Measurements from ENCODE around the gene CAMTA1.
A peak's percentile ranks its signal among the peaks of the same experiment; 100 is the strongest.
"Not testable (repeated sequence)": the region's sequence is repeated elsewhere in the genome, so short reads cannot be mapped to it uniquely, and the experiment has no call there.

The CAMTA1 gene

GRCh38 chr1:6810146-6810734 is 25.0 kb downstream of the CAMTA1 start:
- not testable (repeated sequence) for ATAC-seq, DNase-seq

- DNase-seq (no peak), ATAC-seq (no peak)
Measured at GRCh38 chr1:6811583-6811982, 26.3 kb downstream of the CAMTA1 start.

DNA sequence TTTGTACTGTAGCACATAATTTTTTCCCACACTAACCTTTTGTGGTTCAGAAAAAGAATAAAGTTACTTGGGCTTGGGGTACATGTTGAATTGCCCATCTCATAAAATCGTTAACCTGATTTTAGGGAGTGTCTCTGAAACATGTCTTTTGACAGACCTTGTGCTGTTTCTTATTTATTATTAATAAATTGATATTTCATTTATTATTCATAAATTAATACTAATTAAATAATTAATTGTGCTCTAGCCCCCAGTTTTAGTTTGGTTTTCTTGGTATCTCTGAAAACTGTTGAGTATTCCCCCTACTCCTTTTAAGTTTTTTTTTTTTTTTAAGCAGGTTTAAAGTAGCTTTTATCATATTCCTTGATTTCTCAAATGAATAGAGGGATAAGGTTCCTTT is 27.9 kb downstream of the CAMTA1 start:
- ATAC-seq (no peak), DNase-seq (no peak)

DNA sequence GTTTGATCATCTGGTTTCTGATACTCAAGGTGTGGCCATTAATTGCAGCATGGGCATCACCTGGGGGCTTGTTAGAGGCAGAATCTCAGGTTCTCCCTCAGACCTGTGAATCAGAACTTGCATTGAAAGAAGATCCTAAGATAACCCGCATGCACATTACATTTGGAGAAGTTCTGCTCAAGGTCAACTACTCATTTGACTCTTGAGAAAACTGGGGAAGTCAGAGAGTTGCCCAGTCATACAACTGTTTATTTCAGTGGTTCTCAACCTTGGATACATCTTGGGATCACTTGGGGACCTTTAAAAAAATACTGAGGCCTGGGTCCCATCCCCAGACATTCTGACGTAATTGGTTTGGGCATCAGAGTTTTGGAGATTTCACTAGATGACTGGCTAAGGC is 30.5 kb downstream of the CAMTA1 start:
- no peak for DNase-seq
- ATAC-seq = no peak

DNA sequence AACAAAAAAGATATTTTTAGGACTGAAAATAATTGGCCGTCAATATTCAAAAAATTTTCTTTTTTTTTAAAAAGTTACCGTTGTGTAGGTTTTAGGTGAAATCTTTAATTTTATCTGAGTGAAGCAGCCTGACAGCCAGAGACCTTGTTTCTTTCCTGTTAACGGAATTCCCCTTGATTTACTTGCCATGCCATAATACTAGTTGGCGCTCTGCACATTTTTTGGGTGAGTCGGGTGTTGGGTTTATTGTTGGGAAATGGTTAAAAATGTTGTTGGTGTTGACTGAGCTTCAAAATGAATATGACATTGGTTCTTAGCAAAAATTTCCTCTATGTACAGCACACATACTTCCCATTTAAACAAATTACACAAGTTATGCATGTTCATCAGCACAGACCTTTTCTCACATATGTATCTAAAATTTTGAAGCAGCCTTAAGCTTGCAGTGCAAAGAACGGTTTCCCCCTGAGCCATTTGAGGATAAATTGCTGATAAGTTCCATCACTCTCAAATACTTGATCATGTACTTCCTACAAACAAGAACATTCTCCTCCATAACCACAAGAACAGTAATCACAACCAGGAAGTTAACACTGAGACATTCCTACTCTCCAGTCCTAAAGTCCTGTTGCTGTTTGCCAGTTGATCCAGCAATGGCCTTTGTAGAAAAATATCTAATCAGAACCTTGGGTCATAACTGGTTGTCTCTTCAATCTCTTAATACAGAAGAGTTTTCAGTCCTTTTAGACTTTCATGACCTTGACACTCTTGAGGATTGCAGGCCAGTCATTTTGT is 34.2 kb downstream of the CAMTA1 start:
- ATAC-seq = no peak

DNA sequence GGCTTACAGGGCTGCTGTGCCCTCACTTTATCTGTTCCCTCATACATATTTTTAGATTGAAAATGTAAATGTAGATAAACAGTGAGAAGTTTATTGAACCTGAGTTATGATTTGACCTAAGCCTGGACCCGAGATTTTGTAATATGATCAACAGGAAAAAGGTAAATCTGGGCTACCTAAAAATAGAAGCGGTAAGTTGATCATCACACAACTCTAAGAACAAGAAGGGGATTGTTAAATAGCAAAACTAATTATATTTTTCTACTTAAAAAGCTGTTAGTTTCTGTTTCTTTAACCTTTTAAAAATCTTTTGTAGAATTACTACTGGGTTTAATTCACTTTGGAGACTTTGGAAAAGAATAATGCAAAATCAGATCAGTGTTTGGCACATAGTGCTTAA is 35.6 kb downstream of the CAMTA1 start:
- DNase-seq (no peak), ATAC-seq (no peak)

More for the DNA sequence above, 34.2 kb downstream of the CAMTA1 start:
- no peak for DNase-seq

- DNase-seq (no peak), ATAC-seq (peak; percentile 69)
Measured at GRCh38 chr1:6822530-6823359, 37.5 kb downstream of the CAMTA1 start.

DNA sequence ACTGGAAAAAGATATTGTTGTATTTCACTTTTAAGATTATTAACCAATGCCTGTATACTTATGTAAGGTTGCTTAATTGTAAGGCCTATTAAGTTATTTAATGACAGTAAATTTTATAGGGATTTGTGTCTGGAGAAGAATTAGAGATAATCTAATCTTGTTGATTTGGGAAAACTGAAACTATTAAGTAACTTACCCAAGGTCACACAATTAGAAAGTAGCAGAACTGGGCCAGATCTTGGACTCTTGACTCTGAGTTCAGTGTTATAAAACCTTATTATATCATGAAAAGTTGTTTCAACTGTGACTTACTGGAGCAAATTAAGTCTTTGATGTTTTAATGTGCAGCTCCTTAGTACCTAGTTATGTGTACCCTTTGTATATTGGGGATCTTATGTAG is 38.5 kb downstream of the CAMTA1 start:
- no peak for DNase-seq
- no peak for ATAC-seq

- ATAC-seq = no peak
- DNase-seq = no peak
Measured at GRCh38 chr1:6824665-6825368, 39.6 kb downstream of the CAMTA1 start.

DNA sequence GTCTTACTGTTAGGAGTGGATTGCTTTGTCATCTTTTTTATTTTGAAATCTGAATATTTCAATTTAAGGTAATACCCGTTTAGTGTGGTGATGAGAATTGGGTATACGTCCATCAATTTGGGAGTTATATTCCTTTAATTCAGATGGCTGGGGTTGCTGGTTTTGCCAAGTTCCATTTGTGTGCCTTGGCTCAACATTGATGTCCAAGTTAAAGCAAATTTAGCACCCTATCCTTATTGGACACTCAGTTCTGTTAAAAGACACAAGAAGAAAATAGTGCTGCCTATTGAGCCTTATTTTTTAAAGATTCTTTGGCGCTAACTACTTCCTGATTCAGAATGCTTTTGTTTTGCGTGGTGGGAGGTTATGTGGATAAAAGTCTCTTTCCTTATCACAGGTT is 40.6 kb downstream of the CAMTA1 start:
- no peak for DNase-seq
- ATAC-seq = no peak

DNA sequence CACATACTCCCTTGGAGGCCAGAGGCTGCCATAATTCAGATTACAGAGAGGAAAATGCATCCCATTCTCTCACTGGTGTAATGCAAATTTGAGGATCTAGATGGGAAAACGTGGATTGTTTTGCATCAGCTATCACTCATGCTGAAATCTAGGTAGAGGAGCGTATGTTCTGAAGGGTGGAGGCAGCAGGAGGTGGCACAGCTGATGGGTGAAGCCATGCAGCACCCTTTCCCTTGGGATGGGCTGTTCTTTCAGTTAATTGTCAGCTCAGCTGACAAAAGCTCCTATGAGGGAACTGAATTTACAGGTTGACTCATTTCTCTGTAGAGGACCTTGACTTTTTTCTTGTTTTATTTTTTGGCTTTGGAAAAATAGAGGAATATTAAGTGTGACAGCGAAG is 41.8 kb downstream of the CAMTA1 start:
- no peak for ATAC-seq
- no peak for DNase-seq

- DNase-seq (no peak), ATAC-seq (no peak)
Measured at GRCh38 chr1:6827630-6828165, 42.4 kb downstream of the CAMTA1 start.

DNA sequence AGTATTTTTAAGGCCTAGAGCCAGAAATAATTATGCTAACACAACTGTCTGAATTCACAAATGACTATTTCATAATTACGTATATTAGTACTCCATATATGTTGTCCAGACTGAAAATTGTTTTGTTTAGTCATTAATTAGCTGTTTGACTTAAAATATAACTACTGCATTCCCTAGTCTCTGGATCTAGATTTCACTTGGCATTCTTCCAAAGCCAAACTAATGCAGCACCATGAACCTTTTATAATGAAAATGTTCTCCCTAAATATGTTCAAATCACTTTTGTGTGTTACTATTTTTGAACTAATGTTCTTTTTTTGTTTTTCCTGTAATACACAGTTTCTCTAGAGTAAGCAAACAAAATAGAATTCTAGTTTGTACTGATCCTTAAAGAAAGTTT is 46.1 kb downstream of the CAMTA1 start:
- ATAC-seq (no peak), DNase-seq (no peak)

DNA sequence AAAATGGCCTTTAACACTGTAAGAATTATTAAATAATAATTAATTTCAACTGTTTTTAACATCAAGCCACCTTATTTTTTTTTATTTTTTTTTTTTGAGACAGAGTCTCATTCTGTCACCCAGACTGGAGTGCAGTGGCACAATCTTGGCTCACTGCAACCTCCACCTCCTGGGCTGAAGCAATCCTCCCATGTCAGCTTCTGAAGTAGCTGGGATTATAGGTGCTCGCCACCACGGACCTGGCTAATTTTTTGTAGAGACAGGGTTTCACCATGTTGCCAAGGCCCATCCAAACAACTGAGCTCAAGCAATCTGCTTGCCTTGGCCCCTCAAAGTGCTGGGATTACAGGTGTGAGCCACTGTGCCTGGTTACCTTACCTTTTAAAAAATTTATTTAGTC is 46.8 kb downstream of the CAMTA1 start:
- ATAC-seq, DNase-seq: not testable (repeated sequence)

DNA sequence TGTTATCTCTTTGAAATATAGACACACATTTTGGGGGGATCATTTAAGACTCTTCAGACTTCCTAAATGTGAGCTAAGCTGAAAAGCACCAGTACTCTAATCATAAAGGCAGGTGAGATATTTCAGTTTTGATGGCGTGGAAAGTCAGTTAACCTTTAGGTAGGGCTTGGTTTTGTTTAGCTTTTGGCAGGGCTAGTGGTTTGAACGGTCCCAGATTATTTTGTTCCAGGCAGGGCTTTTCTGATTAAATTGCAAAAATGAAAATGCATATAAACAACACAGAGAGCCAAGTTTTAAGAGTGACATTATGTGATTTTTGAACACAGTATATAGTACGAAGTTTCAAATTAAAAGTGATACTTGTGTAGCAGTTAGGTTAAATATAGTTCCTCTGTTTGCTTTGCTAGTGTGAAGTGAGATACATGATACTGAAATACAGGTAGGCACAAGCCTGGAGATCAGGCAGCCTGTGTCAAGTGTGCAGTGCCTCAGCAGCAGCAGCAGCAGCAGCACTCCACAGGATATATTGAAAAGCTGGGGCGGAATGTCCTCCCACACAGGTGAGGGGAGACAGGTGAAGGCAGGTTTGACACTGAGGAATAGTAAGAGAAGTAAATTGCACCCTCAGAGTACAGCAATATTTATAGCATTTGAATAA is 47.4 kb downstream of the CAMTA1 start:
- DNase-seq (no peak), ATAC-seq (no peak)

- ATAC-seq (no peak), DNase-seq (no peak)
Measured at GRCh38 chr1:6833804-6834203, 48.5 kb downstream of the CAMTA1 start.

DNA sequence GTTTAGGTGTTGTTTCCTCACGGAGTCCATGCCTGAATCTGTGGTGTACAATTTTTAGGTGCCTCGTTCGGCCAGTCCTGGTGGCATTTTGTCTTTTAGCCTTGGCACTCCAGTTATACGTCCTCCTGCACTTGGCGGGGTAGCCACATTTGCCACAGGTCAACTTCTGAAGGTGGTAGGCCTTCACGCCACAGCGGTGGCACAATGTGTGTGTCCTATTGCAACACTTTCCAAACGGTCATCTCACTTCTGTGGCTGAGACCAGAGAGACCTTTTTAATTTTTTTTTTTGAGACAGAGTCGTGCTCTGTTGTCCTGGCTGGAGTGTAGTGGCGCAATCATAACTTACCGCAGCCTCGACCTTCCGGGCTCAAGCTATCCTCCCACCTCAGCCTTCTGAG is 49.1 kb downstream of the CAMTA1 start:
- ATAC-seq (no peak), DNase-seq (no peak)

DNA sequence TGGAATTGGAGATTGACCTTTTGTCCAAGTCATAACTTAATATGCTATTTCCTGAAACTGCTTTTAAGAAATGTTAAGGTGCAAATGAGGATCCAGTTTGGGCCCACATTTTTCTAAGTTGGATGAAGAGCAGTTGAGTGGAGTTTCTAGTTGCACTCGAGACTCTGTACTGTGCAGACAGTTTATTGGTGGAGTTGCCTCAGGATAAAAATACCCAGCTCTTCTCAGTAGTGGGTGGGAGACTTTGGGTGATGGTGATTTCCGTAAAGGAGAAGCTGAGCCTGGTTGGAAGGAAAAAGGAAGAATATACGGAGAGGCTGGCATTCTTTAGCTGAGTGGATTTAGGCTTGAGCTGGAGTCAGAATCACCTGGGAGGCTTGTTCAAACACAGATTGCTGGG is 49.9 kb downstream of the CAMTA1 start:
- DNase-seq (no peak), ATAC-seq (no peak)

GRCh38 chr1:6842301-6842700 is 57.0 kb downstream of the CAMTA1 start:
- DNase-seq (no peak), ATAC-seq (no peak)

GRCh38 chr1:6845786-6846185 is 60.5 kb downstream of the CAMTA1 start:
- DNase-seq, ATAC-seq: not testable (repeated sequence)

- ATAC-seq = no peak
Measured at GRCh38 chr1:6848816-6849215, 63.6 kb downstream of the CAMTA1 start.

GRCh38 chr1:6850537-6850936 is 65.3 kb downstream of the CAMTA1 start:
- DNase-seq (no peak), ATAC-seq (no peak)

More at GRCh38 chr1:6848816-6849215, 63.6 kb downstream of the CAMTA1 start:
- no peak for DNase-seq
